PC-3 (cell line): ENCODE data around the gene LRRC8C. TPM values are rescaled to one million over a fixed set of nuclear protein-coding genes. Genes with fewer than 3 reads are reported as not detected.

Source experiments
- ATAC-seq: fragments of 200-7000 bp; cut with Tn5 transposase; 2 replicates; pipeline ENCODE4 v1.9.1; 2020; ENCODE audit warnings: mild to moderate bottlenecking, moderate library complexity
- BruUV-seq: library from RNA; stranded (reverse); fragments of 400-500 nt; replicated peaks from 2 replicates; lab custom pipeline; 2021; lab: Mats Ljungman, UMichigan
- CTCF ChIA-PET: fragments of 300-600 bp; sonication (Branson Sonifier 250); formaldehyde crosslinking; loops from one replicate; lab custom pipeline; 2022; ENCODE audit warnings: antibody characterized with exemption; lab: Charles Lee
- POLR2A ChIA-PET: fragments of 300-600 bp; sonication (Branson Sonifier 250); formaldehyde crosslinking; loops from one replicate; lab custom pipeline; 2022; ENCODE audit warnings: antibody characterized with exemption; ENCODE audit not compliant: unreplicated experiment; lab: Charles Lee
- DNase-seq: peaks from one replicate; pipeline ENCODE4 v3.0.0-alpha.2; 2015
- H2AFZ ChIP-seq: fragments of 300-600 bp; sonication (generic); 2 replicates; pipeline ENCODE4 v1.6.0; 2016; ENCODE audit warnings: antibody characterized with exemption, low read length
- H3F3A ChIP-seq: fragments of 300-600 bp; sonication (generic); one replicate; pipeline ENCODE4 v1.6.0; 2017; ENCODE audit warnings: antibody characterized with exemption, low read length, control low read depth, mild to moderate bottlenecking; ENCODE audit not compliant: unreplicated experiment
- H3K27ac ChIP-seq: fragments of 300-600 bp; sonication (generic); 2 replicates; pipeline ENCODE4 v1.5.1; 2016; ENCODE audit warnings: mild to moderate bottlenecking, low read length
- H3K27me3 ChIP-seq: fragments of 300-600 bp; sonication (generic); 2 replicates; pipeline ENCODE4 v1.6.1; 2016; ENCODE audit warnings: low read length, mixed read lengths
- H3K36me3 ChIP-seq: fragments of 300-600 bp; sonication (generic); 2 replicates; pipeline ENCODE4 v1.6.1; 2016; ENCODE audit warnings: low read depth, mixed run types, low read length, mixed read lengths
- H3K4me1 ChIP-seq: fragments of 300-600 bp; sonication (generic); 2 replicates; pipeline ENCODE4 v1.5.1; 2016; ENCODE audit warnings: low read length; ENCODE audit not compliant: insufficient read depth
- H3K4me2 ChIP-seq: fragments of 300-600 bp; sonication (generic); 2 replicates; pipeline ENCODE4 v1.6.0; 2016; ENCODE audit warnings: low read length
- H3K4me3 ChIP-seq: fragments of 300-600 bp; sonication (generic); 2 replicates; pipeline ENCODE4 v1.5.1; 2016; ENCODE audit warnings: mild to moderate bottlenecking, low read length, mixed read lengths
- H3K79me2 ChIP-seq: fragments of 300-600 bp; sonication (generic); 2 replicates; pipeline ENCODE4 v1.6.1; 2017; ENCODE audit warnings: low read length, mixed read lengths
- H3K9ac ChIP-seq: fragments of 300-600 bp; sonication (generic); 2 replicates; pipeline ENCODE4 v1.6.0; 2016; ENCODE audit warnings: mild to moderate bottlenecking, low read length
- H3K9me2 ChIP-seq: fragments of 300-600 bp; sonication (generic); replicated peaks from 2 replicates; pipeline ENCODE4 v1.6.1; 2016; ENCODE audit warnings: mixed run types, low read length, mixed read lengths
- H3K9me3 ChIP-seq: fragments of 300-600 bp; sonication (generic); 2 replicates; pipeline ENCODE4 v1.6.1; 2016; ENCODE audit warnings: low read length, mixed read lengths
- H4K20me1 ChIP-seq: fragments of 300-600 bp; sonication (generic); 2 replicates; pipeline ENCODE4 v1.6.1; 2016; ENCODE audit warnings: low read length, mixed read lengths
- CTCF ChIP-seq: fragments of 300-600 bp; sonication (generic); conservative IDR thresholded peaks from 2 replicates; pipeline ENCODE4 v1.5.1; 2017; ENCODE audit warnings: antibody characterized with exemption, low read depth, mild to moderate bottlenecking, low read length
- EZH2 ChIP-seq: fragments of 300-600 bp; sonication (generic); IDR thresholded peaks from one replicate; pipeline ENCODE4 v1.6.1; 2017; ENCODE audit warnings: antibody characterized with exemption, mild to moderate bottlenecking, low read length; ENCODE audit not compliant: unreplicated experiment
- EZH2phosphoT487 ChIP-seq: fragments of 300-600 bp; sonication (generic); IDR thresholded peaks from 2 replicates; pipeline ENCODE4 v1.6.1; 2018; ENCODE audit warnings: mild to moderate bottlenecking, antibody characterized with exemption, low read length, borderline replicate concordance
- intact Hi-C: fragments of 100-400 bp; cut with micrococcal nuclease; formaldehyde crosslinking; loops from 2 replicates; pipeline ENCODE4 v1.9.0; 2023
- total RNA-seq: library from RNA; depleted of rRNA; stranded (reverse); fragments of >200 nt; gene quantifications from 2 replicates; pipeline ENCODE4 v1.2.3, GENCODE V29; 2014

The LRRC8C gene
- total RNA-seq, 1 experiment from 2014 or later: 4.3 TPM

DNA sequence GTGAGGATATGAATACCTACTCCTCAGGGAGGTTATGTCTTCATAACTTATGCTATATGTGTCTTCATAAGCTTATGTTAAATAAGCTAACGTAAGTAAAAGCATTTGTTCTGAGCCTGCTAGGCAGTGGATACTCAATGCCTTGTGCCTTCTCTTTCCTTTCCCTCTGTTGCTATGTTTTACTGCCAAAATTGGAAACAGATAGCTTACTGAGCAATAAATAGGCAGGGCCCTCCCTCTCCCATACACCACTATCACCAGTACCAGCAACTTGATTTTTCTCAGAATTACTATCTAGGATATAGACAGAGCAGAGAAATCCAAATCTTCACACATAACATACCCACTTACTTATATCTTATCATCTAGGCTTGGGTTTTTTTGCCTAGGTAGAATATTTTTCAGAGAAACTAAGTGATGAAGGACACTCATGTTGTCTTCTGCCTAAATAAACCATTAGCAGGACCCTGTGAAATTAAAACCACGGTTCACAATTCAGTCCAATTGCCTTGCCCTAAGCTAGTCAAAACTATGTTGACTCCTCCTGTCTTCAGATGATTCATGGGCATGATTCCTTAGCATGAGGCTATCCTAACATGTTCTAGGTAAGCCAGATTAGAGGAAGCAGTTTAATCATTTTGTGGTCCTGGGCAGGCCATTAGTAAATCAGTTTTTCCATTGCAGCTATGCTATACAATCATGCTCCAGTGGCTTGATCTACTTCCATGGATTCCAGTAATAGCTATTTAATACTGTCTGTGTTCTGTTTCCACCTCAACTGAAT lies 15.9 kb upstream of the LRRC8C start:
- Histone ChIP-seq H3K4me2 (no peak overlapping the region), H3K27ac (no peak overlapping the region), H3K4me1 (no peaks in the 10 kb centered on the region), H3K79me2 (no peaks in the 10 kb centered on the region), H3K4me3 (no peak overlapping the region), H4K20me1 (no peaks in the 10 kb centered on the region), H3K9ac (no peak overlapping the region), H3K9me2 (no peaks in the 10 kb centered on the region), H3K27me3 (no peaks in the 10 kb centered on the region), H3F3A (no peaks in the 10 kb centered on the region), H2AFZ (no peak overlapping the region), H3K9me3 (no peaks in the 10 kb centered on the region), H3K36me3 (no peaks in the 10 kb centered on the region)
- DNase-seq: no peak
- intact Hi-C loops: no loop called here
- TF ChIP-seq CTCF: no peak
- TF ChIP-seq EZH2: no peak
- no peak for TF ChIP-seq EZH2phosphoT487
- ChIA-PET CTCF (no interaction called here), POLR2A (no interaction called here)
- no TSS peak for BruUV-seq
- no peak for ATAC-seq

GRCh38 chr1:89620664-89621063 lies 12.3 kb upstream of the LRRC8C start:
- ChIA-PET POLR2A (no interaction called here), CTCF (no interaction called here)
- Histone ChIP-seq H2AFZ (no peak overlapping the region), H3K4me1 (no peaks in the 10 kb centered on the region), H3K4me3 (no peak overlapping the region), H3K9ac (no peak overlapping the region), H3K27ac (no peak overlapping the region), H3K9me3 (no peaks in the 10 kb centered on the region), H4K20me1 (no peaks in the 10 kb centered on the region), H3K4me2 (no peak overlapping the region), H3K9me2 (no peaks in the 10 kb centered on the region), H3K27me3 (no peaks in the 10 kb centered on the region), H3K79me2 (no peaks in the 10 kb centered on the region), H3F3A (no peaks in the 10 kb centered on the region), H3K36me3 (no peaks in the 10 kb centered on the region)
- ATAC-seq (no peak), DNase-seq (no peak)
- BruUV-seq: no TSS peak
- intact Hi-C loops: no loop called here
- TF ChIP-seq EZH2phosphoT487 (no peak), CTCF (no peak), EZH2 (no peak)

GRCh38 chr1:89622895-89623294 lies 10.0 kb upstream of the LRRC8C start:
- intact Hi-C loops: no loop called here
- Histone ChIP-seq H3K4me1 (no peaks in the 10 kb centered on the region), H3K27me3 (no peaks in the 10 kb centered on the region), H3K9ac (no peak overlapping the region), H2AFZ (no peak overlapping the region), H3K36me3 (no peaks in the 10 kb centered on the region), H3K4me2 (no peak overlapping the region), H3K9me3 (no peaks in the 10 kb centered on the region), H3K4me3 (no peak overlapping the region), H3K9me2 (no peaks in the 10 kb centered on the region), H4K20me1 (no peaks in the 10 kb centered on the region), H3K27ac (no peak overlapping the region), H3K79me2 (no peaks in the 10 kb centered on the region), H3F3A (no peaks in the 10 kb centered on the region)
- ChIA-PET POLR2A (no interaction called here), CTCF (interaction anchor here (0.5 to 1.1 kb wide), 7 partner anchors 10 to 868 kb away, joined by 3 to 7 read pairs (median 4); partner anchors contain the start of gene LRRC8C)
- no TSS peak for BruUV-seq
- DNase-seq (no peak), ATAC-seq (peak; percentile 27; the same call in 1 of the 2 replicates)
- TF ChIP-seq EZH2phosphoT487: no peak
- TF ChIP-seq CTCF: peak; percentile 28; the same call in 1 of the 2 replicates
